SK-MEL-5 (cell line): Measurements from ENCODE around the gene TMUB2. TPM values are rescaled to one million over a fixed set of nuclear protein-coding genes. Genes with fewer than 3 reads are reported as not detected.

Experiments
- DNase-seq: peaks from one replicate; pipeline ENCODE4 v3.0.0-alpha.2; 2016; ENCODE audit warnings: low read depth, low spot score
- in situ Hi-C: cut with HindIII; loops from 2 replicates; pipeline ENCODE4 v1.10.0; 2016; ENCODE audit warnings: low sequenced_read_pairs, high pct_unique_total_duplicates, low pct_unique_long_range_greater_than_20kb
- total RNA-seq: library from RNA; depleted of rRNA; stranded (reverse); fragments of >200 nt; shearing (Covaris generic); gene quantifications from 2 replicates; pipeline ENCODE4 v1.2.3, GENCODE V29; 2014

Gene TMUB2
- total RNA-seq, 1 experiment from 2014 or later = 27.0 TPM

DNA sequence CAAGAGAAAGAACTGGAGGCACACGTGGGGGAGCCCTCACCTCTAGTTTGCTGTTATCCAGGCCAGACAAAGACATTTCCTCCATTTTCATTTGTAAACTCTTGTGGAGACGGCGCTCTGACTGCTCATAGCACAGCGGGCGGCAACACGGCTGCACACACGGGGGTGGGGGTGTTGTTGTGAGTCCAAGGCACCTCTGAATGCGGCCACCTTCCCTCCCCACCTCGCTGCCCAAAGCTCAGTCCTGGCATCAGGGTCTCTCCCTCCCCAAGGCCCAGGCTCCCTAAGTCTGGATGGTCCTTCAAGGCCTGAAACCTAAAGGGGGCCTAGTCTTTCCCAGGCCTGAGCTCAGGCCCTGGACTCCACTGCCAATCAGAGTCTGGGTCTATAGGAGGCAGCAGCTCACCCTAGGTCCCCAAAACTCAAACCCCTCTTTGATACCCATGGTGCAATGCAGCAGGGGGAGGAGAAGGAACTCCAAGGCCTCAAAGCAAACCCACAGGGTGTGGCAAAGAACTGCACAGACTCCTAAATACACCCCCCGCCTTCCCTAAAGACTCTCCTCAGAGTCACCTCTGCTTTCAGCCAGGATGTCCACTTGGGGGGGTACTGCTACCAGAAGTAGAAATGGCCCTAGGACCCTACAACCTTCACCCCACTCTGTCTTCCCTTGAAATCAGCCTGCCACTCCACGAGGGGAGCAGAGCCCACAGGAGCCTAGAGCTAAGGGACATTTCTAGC lies 11.4 kb downstream of the TMUB2 start:
- in situ Hi-C loops = no loop called here
- DNase-seq = peak; percentile 31

GRCh38 chr17:44198721-44199552 lies 12.2 kb downstream of the TMUB2 start:
- in situ Hi-C loops = no loop called here
- peak; percentile 37 for DNase-seq

- DNase-seq = peak; percentile 97
- in situ Hi-C loops = no loop called here
Observed at GRCh38 chr17:44199553-44200477, 13.0 kb downstream of the TMUB2 start, which contains the start of gene ATXN7L3. Gene ATXN7L3 (minus strand): TSS chr17:44199884. CDS start chr17:44198070, 1,814 bp downstream.

GRCh38 chr17:44200478-44201155 lies 13.8 kb downstream of the TMUB2 start:
- DNase-seq = no peak
- in situ Hi-C loops = no loop called here

DNA sequence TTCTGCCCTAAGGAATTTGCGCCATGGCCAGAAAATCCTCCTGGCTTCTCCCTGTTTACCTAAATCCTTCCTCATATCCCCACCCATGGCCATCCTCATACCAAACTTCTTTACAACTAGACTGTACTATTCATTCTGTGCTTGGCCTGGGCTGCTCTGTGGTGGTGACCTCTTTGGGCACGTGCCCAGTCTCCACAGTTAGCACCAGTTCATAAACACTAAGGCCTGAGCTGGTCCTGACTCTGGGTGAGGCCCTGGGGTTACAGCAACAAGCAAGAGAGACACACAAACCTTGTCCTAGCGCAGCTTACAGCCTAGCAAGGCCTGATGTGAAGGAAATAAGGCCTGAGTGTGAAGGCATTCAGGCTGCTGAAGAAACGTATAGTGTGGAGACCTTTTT lies 16.0 kb downstream of the TMUB2 start:
- in situ Hi-C loops = no loop called here
- no peak for DNase-seq

DNA sequence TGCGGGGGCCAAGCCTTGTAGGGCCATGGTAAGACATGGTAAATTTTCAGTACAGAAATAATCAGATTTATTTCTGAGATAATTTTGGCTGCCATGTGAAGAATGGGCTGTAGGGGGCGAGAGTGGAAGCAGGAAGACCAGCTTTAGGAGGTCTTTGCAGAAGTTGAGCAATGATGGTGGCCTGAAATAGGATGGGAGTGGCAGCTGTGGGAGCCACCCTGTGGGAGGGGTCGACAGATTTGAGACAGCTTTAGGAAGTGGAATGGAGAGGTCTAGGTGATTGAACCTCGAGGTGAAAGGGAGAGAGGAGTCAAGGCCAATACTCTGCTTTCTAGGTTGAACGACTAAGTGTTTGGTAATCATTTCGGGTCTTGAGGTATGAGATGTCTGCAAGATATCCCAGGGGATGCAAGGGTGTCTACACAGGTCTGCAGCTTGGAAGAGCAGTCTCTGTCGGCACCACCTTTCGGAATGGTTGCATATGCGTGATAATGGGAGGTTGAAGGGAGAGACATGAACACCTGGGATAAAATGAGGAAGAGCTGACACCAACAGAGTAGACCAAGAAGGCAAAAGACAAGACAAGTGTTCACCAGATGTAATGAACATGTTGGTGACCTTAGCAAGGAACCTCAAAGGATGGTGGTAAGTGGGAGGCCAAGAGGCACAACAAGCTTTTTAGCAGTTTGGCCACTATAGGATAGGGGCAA lies 17.1 kb downstream of the TMUB2 start:
- peak; percentile 88 for DNase-seq
- in situ Hi-C loops = no loop called here

DNA sequence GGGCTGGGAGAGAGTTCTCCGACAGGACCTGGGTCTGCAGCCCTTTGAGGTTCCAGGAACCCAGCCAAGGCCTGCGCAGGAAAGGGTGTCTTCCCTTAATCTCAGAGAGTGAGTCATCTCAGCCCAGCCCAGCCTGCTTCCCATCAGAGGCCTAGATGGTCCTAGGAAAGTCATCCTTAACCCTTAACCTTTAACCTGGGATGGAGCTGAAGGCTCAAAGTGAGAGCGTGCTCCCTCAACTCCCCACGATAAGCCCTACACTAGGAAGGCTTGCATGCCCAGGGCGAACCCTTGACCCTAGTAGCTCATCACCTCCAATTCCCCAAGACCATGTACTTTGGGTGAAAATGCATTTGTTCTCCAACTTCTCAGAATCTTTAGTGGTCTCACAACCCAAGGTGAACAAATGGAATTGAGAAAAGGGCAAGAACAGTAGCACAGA lies 17.7 kb downstream of the TMUB2 start:
- in situ Hi-C loops = no loop called here
- no peak for DNase-seq

DNA sequence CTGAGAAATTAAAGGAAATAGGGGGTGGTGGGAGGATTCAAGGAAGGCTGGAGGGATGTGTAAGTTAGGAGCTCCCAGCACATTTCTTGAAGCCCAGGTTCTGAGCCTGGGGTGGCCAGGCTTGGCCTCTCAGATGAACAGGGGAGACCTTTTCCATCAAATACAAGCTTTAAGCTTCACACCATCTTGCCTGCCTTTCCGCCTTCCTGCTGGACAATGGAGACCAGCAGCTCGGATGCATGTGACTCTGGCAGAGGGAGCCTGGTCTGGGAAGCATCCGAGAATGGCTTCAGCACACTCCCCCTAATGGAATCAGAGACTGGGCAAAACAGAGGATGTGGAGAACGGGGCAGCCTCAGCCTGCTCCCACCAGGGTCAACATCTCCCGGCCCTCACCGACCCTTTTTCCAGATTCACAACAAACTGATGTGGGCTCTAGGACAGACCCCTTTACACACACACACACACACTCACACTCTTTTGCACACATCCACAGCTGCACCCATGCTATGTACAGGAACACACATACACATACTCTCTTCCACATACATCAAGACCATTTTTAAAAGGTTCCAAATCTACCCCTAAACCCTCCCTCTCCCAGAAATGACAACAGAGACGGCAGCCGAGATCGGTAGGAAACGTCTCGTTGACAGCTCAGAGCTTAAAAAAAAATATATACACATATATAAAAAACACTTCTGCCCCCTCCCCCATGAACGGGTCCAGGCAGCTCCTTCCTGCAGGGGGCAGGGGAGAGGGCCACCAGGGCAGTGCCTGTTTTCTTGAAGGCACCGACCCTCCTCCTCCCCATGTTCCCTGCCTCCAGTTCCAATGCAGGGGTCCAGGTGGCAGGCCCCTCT lies 19.4 kb downstream of the TMUB2 start:
- in situ Hi-C loops = no loop called here
- peak; percentile 42 for DNase-seq

GRCh38 chr17:44206825-44207155 lies 20.0 kb downstream of the TMUB2 start:
- in situ Hi-C loops = no loop called here

GRCh38 chr17:44207319-44207718 lies 20.5 kb downstream of the TMUB2 start:
- DNase-seq = no peak
- in situ Hi-C loops = no loop called here

More at GRCh38 chr17:44206825-44207155, 20.0 kb downstream of the TMUB2 start:
- DNase-seq = no peak

DNA sequence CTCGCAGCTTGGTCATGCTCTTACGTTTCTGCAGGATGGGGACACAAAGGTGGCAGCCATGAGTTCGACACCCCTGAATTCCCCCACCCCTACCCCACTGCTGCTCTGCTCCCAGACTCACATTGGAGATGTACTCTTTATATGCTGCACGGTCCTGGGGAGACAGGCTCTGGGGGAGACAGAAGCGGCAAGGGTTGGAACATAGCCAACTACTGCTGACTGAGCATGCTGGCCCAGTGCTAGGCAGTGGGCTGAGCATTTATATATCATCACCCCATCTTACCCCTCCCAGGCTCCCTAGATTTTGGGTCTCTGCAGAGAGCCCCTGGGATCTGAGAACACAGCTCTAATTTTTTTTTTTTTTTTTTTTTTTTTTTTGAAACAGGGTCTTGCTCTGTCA lies 21.0 kb downstream of the TMUB2 start:
- no peak for DNase-seq
- in situ Hi-C loops = no loop called here

GRCh38 chr17:44209786-44210341 lies 23.1 kb downstream of the TMUB2 start:
- no peak for DNase-seq
- in situ Hi-C loops = no loop called here

GRCh38 chr17:44210342-44211192 lies 23.8 kb downstream of the TMUB2 start:
- in situ Hi-C loops = no loop called here
- peak; percentile 73 for DNase-seq

DNA sequence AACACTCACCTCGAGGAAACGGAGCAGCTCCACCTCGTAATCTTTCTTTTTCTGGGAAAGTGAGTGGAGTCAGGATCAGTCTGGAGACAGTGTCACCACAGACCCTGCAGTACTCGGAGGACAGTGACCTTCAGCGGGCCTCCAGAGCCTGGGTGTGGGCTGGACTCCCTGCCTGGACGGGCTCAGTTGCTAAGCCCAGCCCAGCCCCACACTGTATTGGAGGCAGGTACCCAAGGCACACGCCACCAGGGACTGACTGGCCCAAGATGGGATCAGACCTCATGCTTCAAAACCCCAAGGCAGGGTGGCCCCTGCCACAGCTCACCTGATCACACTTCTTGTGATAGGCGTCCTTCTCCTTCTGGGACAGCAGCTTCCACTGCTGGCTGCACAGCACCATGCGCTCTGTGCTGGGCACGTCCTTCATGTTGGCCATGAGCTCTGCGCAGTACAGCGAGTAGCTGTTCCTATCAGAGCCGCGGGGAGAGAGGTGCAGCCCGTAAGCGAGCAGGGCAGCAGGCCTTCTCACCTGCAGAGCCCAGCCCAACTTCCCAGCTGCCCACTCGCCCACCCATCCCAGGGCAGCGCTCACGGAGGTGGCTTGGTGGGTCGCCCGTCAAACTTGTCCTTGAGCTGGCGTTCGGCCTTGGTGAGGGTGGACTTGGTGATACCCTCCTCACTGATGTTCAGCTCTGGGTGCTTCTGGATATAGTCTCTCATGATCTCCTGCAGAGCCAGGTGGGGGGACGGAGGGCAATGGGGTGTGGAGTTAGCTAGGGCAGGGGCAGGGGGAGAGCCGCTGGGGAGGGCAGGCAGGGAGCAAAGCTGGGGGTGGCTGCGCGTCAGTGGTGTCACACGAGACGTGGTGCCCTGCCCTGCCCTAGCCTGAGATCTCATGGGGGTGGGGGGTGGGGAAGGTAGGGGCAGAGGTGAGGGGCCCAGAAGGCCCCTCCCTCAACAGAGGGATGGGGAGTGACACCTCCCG lies 24.8 kb downstream of the TMUB2 start:
- no peak for DNase-seq
- in situ Hi-C loops = no loop called here
